Endothelial cell (in vitro differentiated cells): ENCODE data around the gene STT3B. TPM values are rescaled to one million over a fixed set of nuclear protein-coding genes. Genes with fewer than 3 reads are reported as not detected.

Experiments used
- DNase-seq: peaks from one replicate; pipeline ENCODE4 v3.0.0; 2021; ENCODE audit warnings: low spot score
- H3K27ac Mint-ChIP-seq: one replicate; pipeline ENCODE4 v1.8.0; 2021; ENCODE audit warnings: mixed read lengths, inconsistent platforms; ENCODE audit not compliant: unreplicated experiment
- H3K27me3 Mint-ChIP-seq: one replicate; pipeline ENCODE4 v1.8.0; 2021; ENCODE audit warnings: mild to moderate bottlenecking, moderate library complexity, mixed read lengths, inconsistent platforms; ENCODE audit not compliant: unreplicated experiment
- H3K36me3 Mint-ChIP-seq: one replicate; pipeline ENCODE4 v1.8.0; 2021; ENCODE audit warnings: mild to moderate bottlenecking, low read depth, mixed read lengths, inconsistent platforms; ENCODE audit not compliant: unreplicated experiment
- H3K4me1 Mint-ChIP-seq: one replicate; pipeline ENCODE4 v1.8.0; 2021; ENCODE audit warnings: mild to moderate bottlenecking, mixed read lengths, inconsistent platforms; ENCODE audit not compliant: unreplicated experiment
- H3K4me3 Mint-ChIP-seq: one replicate; pipeline ENCODE4 v1.8.0; 2021; ENCODE audit warnings: mild to moderate bottlenecking, mixed read lengths, inconsistent platforms; ENCODE audit not compliant: unreplicated experiment
- H3K9me3 Mint-ChIP-seq: one replicate; pipeline ENCODE4 v1.8.0; 2021; ENCODE audit warnings: mixed read lengths, inconsistent platforms; ENCODE audit not compliant: unreplicated experiment
- CTCF ChIP-seq: fragments of 200-600 bp; sonication (generic); IDR thresholded peaks from one replicate; pipeline ENCODE4 v1.5.0; 2021; ENCODE audit warnings: antibody characterized with exemption; ENCODE audit not compliant: unreplicated experiment
- total RNA-seq: library from RNA; stranded (reverse); fragmentation: NEBNext Ultra II Directional; extraction: Animal tissue kit (Norgen Biotek cat#: 25700); gene quantifications from one replicate; pipeline ENCODE4 v1.2.1, GENCODE V29; 2021; ENCODE audit not compliant: unreplicated experiment

Gene STT3B
- total RNA-seq, 1 donor from 2014 or later = 103 TPM

GRCh38 chr3:31673950-31674349 is 141.2 kb downstream of the STT3B start:
- TF ChIP-seq CTCF = no peak
- no peak for DNase-seq
- no peak overlapping the region for H3K4me3 Mint-ChIP-seq
- peaks cover 10% of the 10 kb centered on the region for H3K4me1 Mint-ChIP-seq
- H3K27me3 Mint-ChIP-seq = peaks cover 6% of the 10 kb centered on the region
- H3K9me3 Mint-ChIP-seq = no peaks in the 10 kb centered on the region
- no peak overlapping the region for H3K27ac Mint-ChIP-seq
- H3K36me3 Mint-ChIP-seq = peaks cover 14% of the 10 kb centered on the region

GRCh38 chr3:31676556-31676955 is 143.8 kb downstream of the STT3B start:
- no peak overlapping the region for H3K27ac Mint-ChIP-seq
- H3K27me3 Mint-ChIP-seq = peaks cover 5% of the 10 kb centered on the region
- peaks cover 13% of the 10 kb centered on the region for H3K36me3 Mint-ChIP-seq
- no peak for TF ChIP-seq CTCF
- no peak overlapping the region for H3K4me3 Mint-ChIP-seq
- DNase-seq = no peak
- no peaks in the 10 kb centered on the region for H3K9me3 Mint-ChIP-seq
- peaks cover 28% of the 10 kb centered on the region for H3K4me1 Mint-ChIP-seq

- Mint-ChIP-seq H3K4me1 (peaks cover 28% of the 10 kb centered on the region), H3K9me3 (no peaks in the 10 kb centered on the region), H3K4me3 (no peak overlapping the region), H3K36me3 (peaks cover 39% of the 10 kb centered on the region), H3K27ac (no peak overlapping the region), H3K27me3 (peaks cover 8% of the 10 kb centered on the region)
- no peak for DNase-seq
- no peak for TF ChIP-seq CTCF
These were observed 147.5 kb downstream of the STT3B start for GRCh38 chr3:31680072-31680870.
